Gastrocnemius medialis (tissue), 4 donors: Measurements from ENCODE around the gene NOB1. TPM values are rescaled to one million over a fixed set of nuclear protein-coding genes. Genes with fewer than 3 reads are reported as not detected.

ENCODE experiments used
- ATAC-seq, 2 donors: fragments of 150-250 bp; one replicate each; pipeline ENCODE4 v1.9.1; 2016
- DNase-seq, 2 donors: peaks; one replicate each; pipeline ENCODE4 v3.0.0-alpha.2; 2019
- H3K27ac ChIP-seq, 4 donors: fragments of 200-600 bp; sonication (generic); 1 replicate in 1 of 4; 2 replicates in 3 of 4; pipeline ENCODE4 v1.5.1; 2016 to 2018; ENCODE audit warnings: mild to moderate bottlenecking in 2 of 4, moderate library complexity in 1 of 4
- H3K27me3 ChIP-seq, 3 donors: fragments of 200-600 bp; sonication (generic) in 2 of 3; 1 replicate in 1 of 3; 2 replicates in 2 of 3; pipeline versions ENCODE4 v1.5.1 to v1.6.0; 2016 to 2019; ENCODE audit warnings: mild to moderate bottlenecking in 1 of 3, moderate library complexity in 1 of 3
- H3K36me3 ChIP-seq, 2 donors: fragments of 200-600 bp; sonication (generic) in 1 of 2; one replicate each; pipeline ENCODE4 v1.5.1; 2017 to 2018
- H3K4me1 ChIP-seq, 2 donors: fragments of 200-600 bp; sonication (generic) in 1 of 2; one replicate each; pipeline ENCODE4 v1.5.1; 2016 to 2017; ENCODE audit warnings: mild to moderate bottlenecking in 2 of 2
- H3K4me3 ChIP-seq, 4 donors: fragments of 200-600 bp; sonication (generic) in 3 of 4; 1 replicate in 1 of 4; 2 replicates in 3 of 4; pipeline ENCODE4 v1.5.1; 2016 to 2019; ENCODE audit warnings: mild to moderate bottlenecking in 2 of 4
- H3K9me3 ChIP-seq, 3 donors: fragments of 200-600 bp; sonication (generic) in 2 of 3; 1 replicate in 1 of 3; 2 replicates in 2 of 3; pipeline ENCODE4 v1.5.1; 2016 to 2019
- CTCF ChIP-seq, 5 experiments: fragments of 450-650 bp in 3 of 5; fragments of 200-600 bp in 2 of 5; sonication (generic) in 2 of 5; IDR thresholded peaks in 4 of 5; conservative IDR thresholded peaks in 1 of 5; 1 replicate in 4 of 5; 2 replicates in 1 of 5; pipeline ENCODE4 v1.5.1; 2016 to 2019; ENCODE audit warnings: antibody characterized with exemption in 5 of 5, mild to moderate bottlenecking in 3 of 5, moderate library complexity in 3 of 5
- POLR2A ChIP-seq, 2 donors: fragments of 450-650 bp; IDR thresholded peaks; one replicate each; pipeline ENCODE4 v1.6.1; 2017; ENCODE audit warnings: antibody characterized with exemption in 2 of 2, mild to moderate bottlenecking in 2 of 2, moderate library complexity in 2 of 2
- in situ Hi-C, 4 donors: fragments of 200-750 bp; cut with MboI; loops; one replicate each; pipeline versions ENCODE4 v1.15.0 to v1.8.0; 2017; ENCODE audit warnings: low sequenced_read_pairs in 4 of 4
- intact Hi-C: fragments of 100-400 bp; cut with DNase I; formaldehyde crosslinking; loops from one replicate; pipeline ENCODE4 v1.15.1; 2023; ENCODE audit warnings: low total_unique reads
- total RNA-seq, 4 donors: library from RNA; depleted of rRNA; stranded (reverse); fragments of >200 nt; gene quantifications; one replicate each; pipeline versions ENCODE4 v1.1.0 to v1.2.3, GENCODE V29; 2016

The NOB1 gene
- total RNA-seq, 4 donors from 2014 or later = 19.2 to 30.9 (median 24.2) TPM

DNA sequence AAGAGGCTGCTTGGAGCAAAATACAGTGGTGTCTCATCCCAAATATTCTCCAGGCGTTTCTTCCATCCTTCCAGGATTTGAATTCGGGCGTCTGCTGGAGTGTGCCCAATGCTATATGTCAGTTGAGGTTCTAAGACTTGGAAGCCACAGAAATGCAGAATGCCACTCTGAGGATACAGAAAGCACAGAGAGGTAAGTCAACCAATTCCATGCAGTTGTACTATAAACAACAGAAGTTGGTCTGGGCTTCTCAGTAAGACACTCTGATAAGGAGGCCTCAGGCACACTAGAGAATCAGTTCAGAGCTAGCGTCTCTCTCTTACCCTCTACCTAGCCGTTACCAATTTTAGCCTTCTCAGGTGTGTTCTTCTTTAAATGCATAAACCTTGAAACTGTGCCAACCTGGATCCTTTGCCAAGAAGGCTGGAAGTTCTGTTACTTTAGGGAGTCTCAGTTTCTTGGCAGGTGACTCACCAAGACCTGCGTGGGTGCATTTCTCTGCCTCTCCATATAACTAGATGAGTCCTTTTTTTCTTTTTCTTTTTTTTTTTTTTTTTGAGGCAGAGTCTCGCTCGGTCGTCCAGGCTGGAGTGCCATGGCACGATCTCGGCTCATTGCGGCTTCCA lies 43.5 kb downstream of the NOB1 start:
- no peaks in the 10 kb centered on the region for H3K4me1 ChIP-seq
- intact Hi-C loops = no loop called here
- H3K27me3 ChIP-seq = no peaks in the 10 kb centered on the region
- H3K27ac ChIP-seq = no peak overlapping the region
- DNase-seq (no peak), ATAC-seq (no peak)
- no peaks in the 10 kb centered on the region for H3K9me3 ChIP-seq
- TF ChIP-seq CTCF (IDR thresholded peaks at IDR 0.05 in 4 of 5, conservative IDR thresholded peaks at IDR 0.05 in 1 of 5) (no peak), POLR2A (IDR thresholded peaks at IDR 0.05) (no peak)
- in situ Hi-C loops = loop anchor here in 1 of 4 donors (5.0 kb wide), 1 partner anchor 41 kb away; the partner anchor contains the start of gene NOB1
- no peak overlapping the region for H3K4me3 ChIP-seq
- peaks cover 0 to 40% of the 10 kb centered on the region in 2 donors for H3K36me3 ChIP-seq

GRCh38 chr16:69709456-69710084 lies 45.2 kb downstream of the NOB1 start:
- TF ChIP-seq CTCF (IDR thresholded peaks at IDR 0.05 in 4 of 5, conservative IDR thresholded peaks at IDR 0.05 in 1 of 5) (peak; percentile 59 to 73 (median 70)), POLR2A (IDR thresholded peaks at IDR 0.05) (no peak)
- Histone ChIP-seq H3K4me3 (no peak overlapping the region), H3K4me1 (no peaks in the 10 kb centered on the region), H3K36me3 (peaks cover 0 to 35% of the 10 kb centered on the region in 2 donors), H3K9me3 (no peaks in the 10 kb centered on the region), H3K27me3 (no peaks in the 10 kb centered on the region), H3K27ac (no peak overlapping the region)
- DNase-seq (no peak), ATAC-seq (peak in 1 of 2 donors; percentile 74)
- intact Hi-C loops = loop anchor here (1.0 to 5.0 kb wide), 2 partner anchors 45 to 312 kb away; partner anchors contain the start of gene NOB1
- in situ Hi-C loops = loop anchor here in 1 of 4 donors (5.0 kb wide), 1 partner anchor 43 kb away; the partner anchor contains the start of gene NOB1

DNA sequence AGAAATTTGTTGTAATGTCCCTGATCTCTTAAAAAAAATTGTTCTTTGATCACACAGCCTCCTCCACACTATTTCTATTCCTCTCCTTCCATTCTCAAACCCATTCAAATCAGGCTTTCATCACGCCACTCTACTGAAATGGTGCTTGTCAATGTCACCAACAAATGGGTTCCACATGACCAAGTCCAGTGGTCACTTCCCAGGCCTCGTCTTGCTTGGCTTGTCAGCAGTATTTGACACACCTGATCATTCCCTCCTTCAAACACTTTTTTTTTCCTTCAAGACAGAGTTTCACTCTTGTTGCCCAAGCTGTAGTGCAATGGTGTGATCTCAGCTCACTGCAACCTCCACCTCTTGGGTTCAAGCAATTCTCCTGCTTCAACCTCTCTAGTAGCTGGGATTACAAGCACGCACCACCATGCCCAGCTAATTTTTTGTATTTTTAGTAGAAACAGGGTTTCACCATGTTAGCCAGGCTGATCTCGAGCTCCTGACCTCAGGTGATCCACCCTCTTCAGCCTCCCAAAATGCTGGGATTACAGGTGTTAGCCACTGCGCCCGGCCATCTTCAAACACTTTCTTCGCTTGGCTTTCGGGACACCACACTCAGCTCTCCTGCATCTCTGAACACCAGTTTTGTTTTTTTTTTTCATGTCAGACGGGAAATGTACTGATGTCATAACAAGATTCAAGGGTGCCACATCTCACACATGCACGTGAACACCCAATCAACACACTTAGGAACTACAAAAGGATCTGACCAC lies 46.6 kb downstream of the NOB1 start:
- ATAC-seq (no peak), DNase-seq (no peak)
- H3K27me3 ChIP-seq = no peaks in the 10 kb centered on the region
- no peaks in the 10 kb centered on the region for H3K9me3 ChIP-seq
- in situ Hi-C loops = no loop called here
- no peak overlapping the region for H3K27ac ChIP-seq
- H3K4me3 ChIP-seq = no peak overlapping the region
- TF ChIP-seq POLR2A (IDR thresholded peaks at IDR 0.05) = no peak
- no peak for TF ChIP-seq CTCF (IDR thresholded peaks at IDR 0.05 in 4 of 5, conservative IDR thresholded peaks at IDR 0.05 in 1 of 5)
- H3K4me1 ChIP-seq = no peaks in the 10 kb centered on the region
- H3K36me3 ChIP-seq = peaks cover 0 to 39% of the 10 kb centered on the region in 2 donors
- intact Hi-C loops = loop anchor here (5.0 kb wide), 1 partner anchor 311 kb away; no protein-coding TSS in a partner anchor

GRCh38 chr16:69706975-69707340 lies 47.8 kb downstream of the NOB1 start:
- H3K9me3 ChIP-seq = no peaks in the 10 kb centered on the region
- no peaks in the 10 kb centered on the region for H3K27me3 ChIP-seq
- no peak for DNase-seq
- H3K4me1 ChIP-seq = no peaks in the 10 kb centered on the region
- no peak for ATAC-seq
- intact Hi-C loops (loop anchor here (5.0 kb wide), 1 partner anchor 310 kb away; no protein-coding TSS in a partner anchor), in situ Hi-C loops (no loop called here)
- no peak for TF ChIP-seq CTCF (IDR thresholded peaks at IDR 0.05 in 4 of 5, conservative IDR thresholded peaks at IDR 0.05 in 1 of 5)
- TF ChIP-seq POLR2A (IDR thresholded peaks at IDR 0.05) = no peak
- H3K4me3 ChIP-seq = no peak overlapping the region
- no peak overlapping the region for H3K27ac ChIP-seq
- H3K36me3 ChIP-seq = peaks cover 0 to 30% of the 10 kb centered on the region in 2 donors
